Lung (tissue), 12 donors: ENCODE measurements around the gene PDE4B. TPM values are rescaled to one million over a fixed set of nuclear protein-coding genes. Genes with fewer than 3 reads are reported as not detected.

ENCODE experiments used
- ATAC-seq: fragments of 200-7000 bp; cut with Tn5 transposase; one replicate; pipeline ENCODE4 v1.9.1; 2020; ENCODE audit warnings: moderate number of reproducible peaks; ENCODE audit not compliant: insufficient read depth, low FRiP score
- DNase-seq, 3 donors: peaks; one replicate each; pipeline ENCODE4 v3.0.0-alpha.2; 2013 to 2017
- H3K27ac ChIP-seq, 2 donors: one replicate each; pipeline ENCODE4 v1.5.1; 2013; ENCODE audit warnings: mild to moderate bottlenecking in 2 of 2, moderate library complexity in 2 of 2, control low read depth in 1 of 2, inconsistent platforms in 1 of 2, low read depth in 1 of 2, low read length in 1 of 2
- H3K27me3 ChIP-seq, 3 donors: one replicate each; pipeline ENCODE4 v1.5.1; 2013; ENCODE audit warnings: low read length in 2 of 3; ENCODE audit not compliant: control insufficient read depth in 3 of 3, insufficient read depth in 3 of 3
- H3K36me3 ChIP-seq, 4 donors: one replicate each; pipeline ENCODE4 v1.5.1; 2013; ENCODE audit warnings: low read length in 4 of 4, mild to moderate bottlenecking in 1 of 4, moderate library complexity in 1 of 4; ENCODE audit not compliant: control insufficient read depth in 4 of 4, insufficient read depth in 4 of 4
- H3K4me1 ChIP-seq, 5 donors: one replicate each; pipeline ENCODE4 v1.5.1; 2013; ENCODE audit warnings: low read length in 5 of 5, mild to moderate bottlenecking in 2 of 5, moderate library complexity in 1 of 5; ENCODE audit not compliant: control insufficient read depth in 5 of 5, insufficient read depth in 5 of 5
- H3K4me3 ChIP-seq: one replicate; pipeline ENCODE4 v1.5.1; 2013; ENCODE audit warnings: mild to moderate bottlenecking, control low read depth, moderate library complexity
- H3K9ac ChIP-seq, 2 donors: one replicate each; pipeline ENCODE4 v1.5.1; 2013; ENCODE audit warnings: low read length in 2 of 2, control low read depth in 1 of 2; ENCODE audit not compliant: insufficient read depth in 1 of 2
- H3K9me3 ChIP-seq, 4 donors: one replicate each; pipeline ENCODE4 v1.5.1; 2013; ENCODE audit warnings: low read length in 3 of 4, mild to moderate bottlenecking in 1 of 4, moderate library complexity in 1 of 4; ENCODE audit not compliant: control insufficient read depth in 4 of 4, insufficient read depth in 3 of 4
- WGBS, 2 donors: extraction: QIAGEN DNeasy Blood & Tissue Kit; methylation state at CpG; one replicate each; pipeline ENCODE4 v1.1.7; 2013; 5-methylcytosine and 5-hydroxymethylcytosine counted together
- polyA plus RNA-seq, 2 donors: library from polyadenylated mRNA; stranded (reverse); fragments of 200-250 nt; gene quantifications; one replicate each; pipeline ENCODE4 v1.2.1, GENCODE V29; 2013
- total RNA-seq, 2 donors: library from RNA; depleted of rRNA in 1 of 2; stranded (reverse); fragments of >200 nt in 1 of 2; gene quantifications; one replicate each; pipeline ENCODE4 v1.2.1, GENCODE V29; 2014 to 2021
- TF ChIP-seq, protein P1 (sequence below): IDR thresholded peaks from 2 replicates; pipeline ENCODE4 v1.5.1; 2012; ENCODE audit warnings: mild to moderate bottlenecking; ENCODE audit errors: control extremely low read depth, extremely low read depth
- donor health status: control.
- donor health status: control.
- donor health status: Bipolar disorder and iron deficiency.
- donor health status: healthy.
- donor health status: DM: yes; HTN: yes; CAD: no.

PDE4B gene
- total and polyA plus RNA-seq, 4 donors, result 4.0 to 96.2 (median 20.2) TPM

DNA sequence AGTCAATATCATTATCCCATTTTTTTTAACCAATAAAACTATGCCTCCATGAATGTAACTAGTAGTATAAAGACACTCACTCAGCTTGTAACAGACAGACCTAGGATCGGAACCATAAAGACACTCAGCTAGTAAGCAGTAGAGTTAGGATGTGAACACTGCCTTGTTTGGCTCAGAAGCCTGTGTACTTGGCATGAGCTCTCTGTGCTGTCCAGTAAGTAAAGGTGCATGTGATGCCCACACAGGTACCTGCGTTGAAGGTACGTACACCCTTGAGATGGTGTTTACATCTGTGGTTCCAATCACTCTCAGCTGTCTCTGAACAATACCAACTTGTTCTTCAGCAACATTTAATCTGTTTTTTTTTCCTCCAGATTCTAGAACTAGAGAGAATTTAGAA, 489.1 kb downstream of the PDE4B start:
- TF ChIP-seq, protein P1, sequence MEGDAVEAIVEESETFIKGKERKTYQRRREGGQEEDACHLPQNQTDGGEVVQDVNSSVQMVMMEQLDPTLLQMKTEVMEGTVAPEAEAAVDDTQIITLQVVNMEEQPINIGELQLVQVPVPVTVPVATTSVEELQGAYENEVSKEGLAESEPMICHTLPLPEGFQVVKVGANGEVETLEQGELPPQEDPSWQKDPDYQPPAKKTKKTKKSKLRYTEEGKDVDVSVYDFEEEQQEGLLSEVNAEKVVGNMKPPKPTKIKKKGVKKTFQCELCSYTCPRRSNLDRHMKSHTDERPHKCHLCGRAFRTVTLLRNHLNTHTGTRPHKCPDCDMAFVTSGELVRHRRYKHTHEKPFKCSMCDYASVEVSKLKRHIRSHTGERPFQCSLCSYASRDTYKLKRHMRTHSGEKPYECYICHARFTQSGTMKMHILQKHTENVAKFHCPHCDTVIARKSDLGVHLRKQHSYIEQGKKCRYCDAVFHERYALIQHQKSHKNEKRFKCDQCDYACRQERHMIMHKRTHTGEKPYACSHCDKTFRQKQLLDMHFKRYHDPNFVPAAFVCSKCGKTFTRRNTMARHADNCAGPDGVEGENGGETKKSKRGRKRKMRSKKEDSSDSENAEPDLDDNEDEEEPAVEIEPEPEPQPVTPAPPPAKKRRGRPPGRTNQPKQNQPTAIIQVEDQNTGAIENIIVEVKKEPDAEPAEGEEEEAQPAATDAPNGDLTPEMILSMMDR, result no peak
- no peak overlapping the region for H3K27ac ChIP-seq
- H3K4me1 ChIP-seq, result peaks cover 0 to 42% (median 22%) of the 10 kb centered on the region in 5 donors
- no peaks in the 10 kb centered on the region for H3K36me3 ChIP-seq
- H3K4me3 ChIP-seq, result no peak overlapping the region
- 83 to 97% methylated on average over 3 of the region's 3 CpGs for WGBS, 2 donors
- DNase-seq (no peak), ATAC-seq (no peak)
- H3K9me3 ChIP-seq, result no peaks in the 10 kb centered on the region
- H3K9ac ChIP-seq, result no peak overlapping the region
- H3K27me3 ChIP-seq, result no peaks in the 10 kb centered on the region

DNA sequence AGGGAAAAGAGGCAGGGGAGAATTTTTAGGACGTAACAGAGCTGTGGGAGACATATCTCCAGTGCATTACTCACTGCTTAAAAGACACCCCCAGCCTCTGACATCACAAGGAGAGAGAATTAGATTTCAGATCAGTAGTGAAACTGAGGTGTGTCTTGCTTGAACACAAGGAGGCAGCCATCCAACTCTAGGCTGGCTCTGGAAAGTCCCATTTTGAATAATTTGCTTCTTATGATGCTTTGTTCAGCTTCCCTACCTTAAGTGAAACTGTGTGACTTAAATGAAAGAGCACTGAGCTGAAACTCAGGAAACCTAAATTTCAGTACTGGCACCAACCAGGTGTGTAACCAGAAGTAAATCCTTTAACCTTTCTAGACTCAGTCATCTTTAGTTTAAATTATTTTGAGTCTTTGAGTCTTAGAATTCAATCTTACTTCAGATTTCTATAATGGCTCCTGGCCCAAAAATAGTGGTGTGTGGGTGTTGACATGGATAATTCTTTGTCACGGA, 489.7 kb downstream of the PDE4B start:
- WGBS, 2 donors, result 53 to 76% methylated on average over 2 of the region's 2 CpGs
- peak; percentile 45 for ATAC-seq
- H3K36me3 ChIP-seq, result no peaks in the 10 kb centered on the region
- peaks cover 0 to 42% (median 22%) of the 10 kb centered on the region in 5 donors for H3K4me1 ChIP-seq
- H3K4me3 ChIP-seq, result no peak overlapping the region
- peak in 1 of 3 donors; percentile 44 for DNase-seq
- no peaks in the 10 kb centered on the region for H3K27me3 ChIP-seq
- TF ChIP-seq, protein P1, result no peak
- H3K27ac ChIP-seq, result peak overlapping the region in 1 of 2 donors; percentile 52
- no peak overlapping the region for H3K9ac ChIP-seq
- no peaks in the 10 kb centered on the region for H3K9me3 ChIP-seq

DNA sequence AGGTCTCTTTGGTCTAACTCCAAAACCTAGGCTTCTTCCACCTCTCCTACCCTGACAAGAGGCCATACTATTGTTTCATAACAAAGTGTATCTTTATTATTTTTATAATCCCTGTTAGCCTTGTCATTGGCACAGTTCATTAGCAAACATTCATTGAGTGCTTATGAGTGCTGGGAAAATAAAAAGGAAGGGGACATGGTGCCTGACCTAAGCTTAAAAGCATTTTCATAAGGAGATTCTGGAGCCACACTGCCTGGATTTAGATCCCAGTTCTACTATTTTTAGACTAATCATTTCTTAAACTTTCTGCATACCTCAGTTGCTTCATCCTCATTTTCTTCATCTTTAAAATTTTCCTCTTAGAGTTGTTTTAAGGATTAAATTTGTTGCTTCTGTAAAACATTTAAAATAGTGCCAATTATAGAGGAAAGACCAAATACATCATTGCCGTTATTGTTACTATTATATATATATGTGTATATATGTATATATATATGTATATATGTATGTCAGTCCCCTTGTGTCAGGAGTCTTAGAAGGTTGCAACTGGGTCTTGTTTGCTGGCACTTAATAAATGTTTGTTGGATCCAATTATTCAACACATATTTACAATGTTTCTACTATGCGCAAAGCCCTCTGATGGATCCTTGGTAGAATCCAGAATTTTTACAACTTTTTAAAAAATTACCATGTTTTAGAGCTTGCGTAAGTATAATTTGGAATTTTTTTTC, 490.4 kb downstream of the PDE4B start:
- Histone ChIP-seq H3K36me3 (no peaks in the 10 kb centered on the region), H3K4me3 (no peak overlapping the region), H3K9me3 (no peaks in the 10 kb centered on the region), H3K4me1 (peaks cover 0 to 37% (median 22%) of the 10 kb centered on the region in 5 donors), H3K27ac (no peak overlapping the region), H3K27me3 (no peaks in the 10 kb centered on the region), H3K9ac (no peak overlapping the region)
- peak; percentile 19 for ATAC-seq
- TF ChIP-seq, protein P1, result no peak
- DNase-seq, result peak; percentile 29 to 95 (median 94)
- 84 to 96% methylated on average over 3 of the region's 3 CpGs for WGBS, 2 donors
